Pancreas (tissue), 10 donors: ENCODE measurements around the gene PITX1. TPM values are rescaled to one million over a fixed set of nuclear protein-coding genes. Genes with fewer than 3 reads are reported as not detected.

Source experiments
- ATAC-seq, 4 donors: fragments of 200-7000 bp; cut with Tn5 transposase; one replicate each; pipeline versions ENCODE4 v1.8.0 to v1.9.1; 2020; ENCODE audit warnings: mild to moderate bottlenecking in 4 of 4, moderate library complexity in 4 of 4
- DNase-seq, 6 donors: peaks; one replicate each; pipeline ENCODE4 v3.0.0-alpha.2; 2020
- FAIRE-seq: peaks from 2 replicates; lab custom pipeline; 2012; peaks lifted over from hg19 to GRCh38; lab: Jason Lieb, UNC
- H3K27ac ChIP-seq, 4 donors: fragments of 200-600 bp; sonication (generic); 1 replicate in 3 of 4; 2 replicates in 1 of 4; pipeline versions ENCODE4 v1.5.0 to v1.8.0; 2020
- H3K27me3 ChIP-seq, 4 donors: fragments of 200-600 bp; one replicate each; pipeline ENCODE4 v1.8.0; 2021
- H3K36me3 ChIP-seq, 3 donors: fragments of 200-600 bp; sonication (generic) in 1 of 3; one replicate each; pipeline versions ENCODE4 v1.5.0 to v1.8.0; 2020 to 2021
- H3K4me1 ChIP-seq, 3 donors: fragments of 200-600 bp; one replicate each; pipeline ENCODE4 v1.8.0; 2021
- H3K4me3 ChIP-seq, 4 donors: fragments of 200-600 bp; sonication (generic) in 2 of 4; one replicate each; pipeline versions ENCODE4 v1.5.0 to v1.8.0; 2020 to 2021
- H3K9me3 ChIP-seq, 4 donors: fragments of 200-600 bp; one replicate each; pipeline ENCODE4 v1.8.0; 2021
- WGBS, 2 donors: extraction: QIAGEN DNeasy Blood & Tissue Kit; methylation state at CpG; one replicate each; pipeline ENCODE4 v1.1.7; 2013; 5-methylcytosine and 5-hydroxymethylcytosine counted together
- intact Hi-C, 3 donors: fragments of 100-400 bp; cut with DNase I; formaldehyde crosslinking; loops; one replicate each; pipeline versions ENCODE4 v1.11.1 to v1.14.2; 2022
- polyA plus RNA-seq, 2 donors: library from polyadenylated mRNA; stranded (reverse); fragments of 200-250 nt; gene quantifications; one replicate each; pipeline ENCODE4 v1.2.3, GENCODE V29; 2013
- total RNA-seq, 6 donors: library from RNA; stranded (reverse); fragmentation: NEBNext Ultra II Directional in 4 of 6; extraction: Animal tissue kit (Norgen Biotek cat#: 25700) in 4 of 6; gene quantifications; one replicate each; pipeline versions ENCODE4 v1.2.1 to v1.2.4, GENCODE V29; 2021 to 2023
- TF ChIP-seq, protein P1 (sequence below), 4 donors: fragments of 200-600 bp; sonication (generic) in 3 of 4; IDR thresholded peaks; one replicate each; pipeline versions ENCODE4 v1.5.0 to v1.8.0; 2021; ENCODE audit warnings: antibody characterized with exemption in 4 of 4
- donor health status: healthy with polysubstance abuse.
- donor health status: DM: no; HTN: no; CAD: no; lungs with moderate emphysema.
- donor health status: DM: no; HTN: no; CAD: no.
- donor health status: control.
- donor health status: control.
- donor health status: Bipolar disorder and iron deficiency.
- donor health status: DM: yes; HTN: yes; CAD: no.
- donor health status: DM: no; HTN: no; CAD: no.
- donor health status: DM: no; HTN: no; CAD: no.
- donor health status: DM: yes; HTN: yes; CAD: no.

The PITX1 gene
- total and polyA plus RNA-seq, 8 donors: 0.12 to 0.28 (median 0.17) TPM; not detected in 4

DNA sequence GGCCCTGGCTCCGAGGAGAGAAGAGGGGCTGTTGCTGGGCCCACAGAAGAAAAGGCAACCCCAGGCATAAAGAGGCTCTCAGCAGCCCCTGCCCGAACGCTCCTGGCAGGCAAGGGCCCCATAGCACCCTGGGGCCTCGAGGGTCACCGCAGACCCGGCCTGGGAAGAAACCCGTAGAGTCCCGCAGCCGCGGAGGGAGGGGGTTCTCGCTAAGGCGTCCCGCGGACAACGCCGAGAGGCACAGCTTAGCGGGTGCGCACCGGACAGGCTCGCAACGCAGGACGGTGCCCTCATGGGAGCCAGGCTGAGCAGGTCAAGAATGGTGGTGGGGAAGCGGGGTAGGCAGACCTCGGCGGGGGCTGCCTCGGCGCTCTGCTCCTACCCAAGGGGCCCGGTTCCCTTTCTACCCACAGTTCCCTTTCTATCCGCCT lies 6.7 kb downstream of the PITX1 start:
- FAIRE-seq (no peak), ATAC-seq (no peak), DNase-seq (peak in 1 of 6 donors; percentile 79)
- H3K27ac ChIP-seq: no peak overlapping the region
- intact Hi-C loops: no loop called here
- TF ChIP-seq, protein P1, sequence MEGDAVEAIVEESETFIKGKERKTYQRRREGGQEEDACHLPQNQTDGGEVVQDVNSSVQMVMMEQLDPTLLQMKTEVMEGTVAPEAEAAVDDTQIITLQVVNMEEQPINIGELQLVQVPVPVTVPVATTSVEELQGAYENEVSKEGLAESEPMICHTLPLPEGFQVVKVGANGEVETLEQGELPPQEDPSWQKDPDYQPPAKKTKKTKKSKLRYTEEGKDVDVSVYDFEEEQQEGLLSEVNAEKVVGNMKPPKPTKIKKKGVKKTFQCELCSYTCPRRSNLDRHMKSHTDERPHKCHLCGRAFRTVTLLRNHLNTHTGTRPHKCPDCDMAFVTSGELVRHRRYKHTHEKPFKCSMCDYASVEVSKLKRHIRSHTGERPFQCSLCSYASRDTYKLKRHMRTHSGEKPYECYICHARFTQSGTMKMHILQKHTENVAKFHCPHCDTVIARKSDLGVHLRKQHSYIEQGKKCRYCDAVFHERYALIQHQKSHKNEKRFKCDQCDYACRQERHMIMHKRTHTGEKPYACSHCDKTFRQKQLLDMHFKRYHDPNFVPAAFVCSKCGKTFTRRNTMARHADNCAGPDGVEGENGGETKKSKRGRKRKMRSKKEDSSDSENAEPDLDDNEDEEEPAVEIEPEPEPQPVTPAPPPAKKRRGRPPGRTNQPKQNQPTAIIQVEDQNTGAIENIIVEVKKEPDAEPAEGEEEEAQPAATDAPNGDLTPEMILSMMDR (IDR thresholded peaks at IDR 0.05): no peak
- peaks cover 0 to 9% (median 0%) of the 10 kb centered on the region in 3 donors for H3K4me1 ChIP-seq
- WGBS, 2 donors: 27 to 30% methylated on average over 29 of the region's 29 CpGs
- H3K36me3 ChIP-seq: no peaks in the 10 kb centered on the region
- no peak overlapping the region for H3K4me3 ChIP-seq
- peaks cover 7 to 50% (median 20%) of the 10 kb centered on the region in 4 donors for H3K27me3 ChIP-seq
- no peaks in the 10 kb centered on the region for H3K9me3 ChIP-seq

DNA sequence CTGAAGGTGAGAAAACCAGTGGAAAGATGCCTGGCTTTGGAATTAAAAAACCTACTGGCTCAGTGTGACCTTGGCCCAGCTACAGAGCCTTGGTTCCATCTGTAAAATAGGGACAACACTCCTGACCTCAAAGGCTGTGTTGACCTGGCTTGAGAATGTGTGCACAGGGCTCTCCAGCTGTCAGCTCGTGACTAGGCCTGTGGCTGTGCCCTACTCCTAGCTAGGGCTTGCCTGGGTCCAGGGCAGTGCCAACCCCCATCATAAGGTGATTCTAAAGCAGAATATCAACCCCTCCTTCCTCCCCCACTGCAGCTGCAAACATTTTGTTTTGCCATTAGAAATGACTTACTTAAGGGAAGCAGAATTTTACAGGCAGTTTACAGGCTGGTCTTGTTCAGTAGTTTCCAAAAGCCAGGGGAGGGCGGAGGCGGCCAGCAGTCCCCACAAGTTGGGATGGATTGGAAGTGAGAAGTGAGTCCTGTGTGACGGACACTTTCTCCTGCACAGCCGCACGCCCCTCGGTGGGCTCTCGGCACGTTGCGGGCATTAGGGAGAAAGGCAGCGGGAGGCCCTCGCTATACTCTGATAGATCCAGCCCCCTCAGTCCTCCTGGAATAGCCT lies 7.3 kb downstream of the PITX1 start:
- DNase-seq: peak in 1 of 6 donors; percentile 44
- intact Hi-C loops: no loop called here
- ATAC-seq: no peak
- Histone ChIP-seq H3K9me3 (no peaks in the 10 kb centered on the region), H3K4me3 (no peak overlapping the region), H3K4me1 (peaks cover 0 to 9% (median 0%) of the 10 kb centered on the region in 3 donors), H3K27me3 (peaks cover 7 to 45% (median 14%) of the 10 kb centered on the region in 4 donors), H3K27ac (no peak overlapping the region), H3K36me3 (no peaks in the 10 kb centered on the region)
- no peak for FAIRE-seq
- 77 to 84% methylated on average over 12 of the region's 12 CpGs for WGBS, 2 donors
- TF ChIP-seq, protein P1 (IDR thresholded peaks at IDR 0.05): no peak

DNA sequence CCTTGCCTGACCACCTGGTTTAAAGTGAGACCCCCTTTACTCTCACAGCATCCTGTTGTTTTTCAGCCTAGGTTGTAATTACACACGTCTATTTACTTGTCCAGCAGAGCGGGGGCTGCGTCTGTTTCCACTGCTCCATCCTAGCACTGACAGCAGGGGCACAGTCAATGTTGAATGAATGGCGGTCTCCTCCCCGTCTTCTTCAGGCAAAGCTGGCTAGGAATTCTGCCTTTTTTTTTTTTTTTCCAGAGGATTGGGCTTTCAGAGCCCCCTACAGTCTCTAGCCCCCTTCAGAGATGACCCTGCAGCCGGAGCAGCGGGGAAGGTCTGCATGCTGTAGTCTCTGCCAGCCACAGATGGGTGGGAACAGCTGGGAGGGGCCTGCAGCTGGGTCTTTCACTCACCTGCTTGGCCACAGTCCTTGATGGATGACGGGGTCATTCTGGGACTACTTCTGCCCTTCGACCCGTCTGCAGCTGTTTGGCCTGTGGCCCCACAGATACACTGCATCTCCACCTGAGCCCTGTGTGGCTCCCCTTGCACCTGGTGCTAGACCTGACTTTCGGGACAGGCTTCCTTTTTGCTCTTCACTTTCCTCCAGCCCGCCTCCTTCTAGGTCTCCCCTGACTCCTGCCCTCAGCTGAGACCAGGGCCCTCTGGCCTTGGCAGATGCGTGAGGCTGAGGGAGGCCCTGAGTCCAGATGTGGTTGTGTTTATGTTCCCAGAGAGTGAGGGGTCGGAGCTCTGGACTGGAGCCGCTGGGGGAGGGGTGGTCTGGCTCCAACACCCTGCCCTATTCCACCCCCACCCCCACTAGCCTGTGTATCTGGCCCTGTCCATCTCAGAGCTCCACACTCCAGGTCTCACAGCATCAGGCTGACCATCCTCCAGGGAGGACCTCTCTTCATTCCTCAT lies 8.0 kb downstream of the PITX1 start:
- Histone ChIP-seq H3K27me3 (peaks cover 3 to 37% (median 10%) of the 10 kb centered on the region in 4 donors), H3K4me3 (no peak overlapping the region), H3K4me1 (peaks cover 0 to 5% (median 0%) of the 10 kb centered on the region in 3 donors), H3K9me3 (no peaks in the 10 kb centered on the region), H3K27ac (no peak overlapping the region), H3K36me3 (no peaks in the 10 kb centered on the region)
- 81 to 87% methylated on average over 15 of the region's 15 CpGs for WGBS, 2 donors
- DNase-seq (peak in 2 of 6 donors; percentile 35 to 41), ATAC-seq (no peak), FAIRE-seq (no peak)
- intact Hi-C loops: no loop called here
- TF ChIP-seq, protein P1 (IDR thresholded peaks at IDR 0.05): no peak

DNA sequence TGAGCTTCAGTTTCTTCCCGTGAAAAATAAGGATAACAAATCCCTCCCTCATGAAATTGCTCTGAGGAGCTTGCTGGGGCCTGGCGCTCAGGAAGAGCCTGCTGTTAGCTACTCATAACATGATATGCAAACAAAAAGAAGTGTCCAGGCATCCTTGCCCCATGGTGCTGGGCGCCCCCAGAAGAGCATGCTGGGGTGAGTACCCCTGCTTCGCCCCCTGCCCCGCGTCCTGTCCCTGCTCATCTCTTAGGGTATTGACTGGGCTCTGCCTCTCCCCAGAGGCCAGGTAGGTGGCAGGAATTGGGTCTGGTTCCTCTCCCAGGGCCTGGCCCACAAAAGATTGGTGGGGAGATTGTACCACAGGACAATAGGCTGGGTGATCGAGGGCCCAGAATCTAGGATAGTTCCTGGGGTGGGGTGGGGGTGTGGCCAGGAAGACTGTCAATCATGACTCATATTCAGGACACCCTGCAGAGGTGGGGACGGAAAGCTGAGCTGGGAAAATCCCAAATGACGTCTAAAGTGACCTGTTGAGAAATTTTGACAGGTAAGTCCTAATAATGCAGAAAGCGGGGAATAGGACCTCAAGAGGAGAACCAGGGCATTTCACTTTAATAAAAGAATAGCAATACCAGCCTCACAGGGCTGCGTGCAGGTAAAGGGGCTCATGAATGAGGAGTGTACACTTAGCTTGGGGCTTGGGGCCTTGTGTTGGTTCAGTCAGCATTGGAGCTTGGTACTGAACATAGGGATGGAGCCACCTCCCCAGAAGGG lies 8.9 kb downstream of the PITX1 start:
- Histone ChIP-seq H3K9me3 (no peaks in the 10 kb centered on the region), H3K4me3 (no peak overlapping the region), H3K27me3 (peaks cover 3 to 29% (median 10%) of the 10 kb centered on the region in 4 donors), H3K4me1 (no peaks in the 10 kb centered on the region), H3K36me3 (no peaks in the 10 kb centered on the region), H3K27ac (no peak overlapping the region)
- ATAC-seq: peak in 1 of 4 donors; percentile 54
- WGBS, 2 donors: 90 to 92% methylated on average over 11 of the region's 11 CpGs
- TF ChIP-seq, protein P1 (IDR thresholded peaks at IDR 0.05): no peak
- FAIRE-seq: no peak
- peak in 2 of 6 donors; percentile 21 to 32 for DNase-seq
- intact Hi-C loops: no loop called here
